ENCODE data around the gene PANX2.

PANX2 gene

DNA sequence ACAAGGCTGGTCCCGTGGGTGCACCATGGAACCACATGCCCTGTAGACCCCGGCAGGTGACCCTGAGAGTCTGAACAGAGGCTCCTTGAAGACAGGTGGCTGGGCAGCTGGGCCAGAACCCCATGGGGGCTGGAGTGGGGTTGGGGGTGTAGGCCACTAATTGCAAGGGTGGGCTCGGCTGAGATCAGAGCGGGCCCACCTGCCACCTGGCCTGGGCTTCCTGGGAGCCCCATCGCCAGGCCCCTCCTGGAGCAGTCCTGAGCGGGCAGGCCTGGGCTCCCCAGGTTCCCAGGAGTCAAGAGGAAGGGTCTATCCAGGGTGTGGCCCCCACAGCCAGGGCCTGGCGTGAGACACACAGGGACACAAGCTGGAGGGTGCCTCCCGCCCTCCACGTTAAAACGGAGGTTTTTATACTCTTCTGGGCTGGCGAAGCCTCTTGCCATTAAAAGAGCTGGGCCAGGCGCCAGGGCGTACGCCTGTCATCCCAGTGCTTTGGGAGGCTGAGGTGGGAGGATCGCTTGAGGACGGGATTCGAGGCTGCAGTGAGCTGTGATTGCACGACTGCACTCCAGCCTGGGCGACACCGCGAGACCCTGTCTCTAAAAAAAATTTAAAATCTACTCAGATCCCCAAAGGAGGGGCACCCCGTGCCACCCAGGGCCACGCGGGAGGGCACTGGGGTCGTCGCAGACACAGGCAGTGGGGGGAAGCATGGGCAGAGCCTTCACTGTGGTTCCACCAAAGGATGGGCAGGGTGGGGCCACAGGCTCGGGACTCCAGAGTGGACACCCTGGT lies 10.4 kb downstream of the PANX2 start:
- DNase-seq (ENCODE audit: extremely low spot score, insufficient read length, low read depth) (no peak), FAIRE-seq (no peak)

DNA sequence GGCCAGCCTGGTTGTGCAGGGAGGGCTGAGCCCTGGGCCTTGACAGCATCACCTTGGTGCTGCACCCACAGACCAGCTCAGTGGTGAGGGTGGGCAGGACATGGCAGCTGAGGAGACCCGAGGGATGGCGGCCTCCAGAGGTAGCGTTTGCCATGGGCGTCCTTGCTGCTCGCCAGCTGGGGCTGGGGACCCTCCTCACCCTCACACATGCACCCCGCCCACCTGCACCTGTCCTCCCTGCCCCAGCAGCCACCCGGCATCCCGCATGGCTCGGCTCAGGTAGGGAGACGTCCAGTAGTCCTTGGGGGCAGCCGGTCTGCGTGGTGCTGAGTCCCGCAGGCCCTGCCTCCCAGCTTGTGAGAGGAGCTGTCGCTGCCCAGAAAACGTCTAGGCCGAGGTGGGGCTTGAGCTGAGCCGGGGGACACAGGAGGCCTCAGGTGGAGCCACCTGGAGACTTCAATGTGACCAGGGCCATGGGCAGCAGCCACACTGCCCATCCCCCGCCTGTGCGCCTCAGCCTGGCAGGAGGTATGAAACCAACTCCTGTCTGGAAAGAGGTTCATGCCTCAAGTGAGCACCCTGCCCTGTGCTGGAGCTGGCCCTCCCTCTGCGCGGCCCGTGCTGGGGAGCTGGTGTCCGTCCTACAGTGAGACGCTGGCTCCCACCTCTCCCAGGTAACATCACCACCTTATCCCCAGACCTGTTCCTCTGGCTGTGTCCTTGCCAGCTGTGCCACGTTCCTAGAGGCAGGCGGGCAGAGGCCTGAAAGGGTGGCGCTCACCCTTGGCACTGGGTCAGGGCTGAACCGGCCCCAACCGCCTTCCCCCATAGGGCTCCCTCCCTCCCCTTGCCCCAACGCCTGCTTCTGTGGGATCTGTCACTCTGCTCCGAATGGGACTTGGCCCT lies 11.9 kb downstream of the PANX2 start:
- FAIRE-seq: no peak
- DNase-seq (ENCODE audit: extremely low spot score, insufficient read length, low read depth): no peak

DNA sequence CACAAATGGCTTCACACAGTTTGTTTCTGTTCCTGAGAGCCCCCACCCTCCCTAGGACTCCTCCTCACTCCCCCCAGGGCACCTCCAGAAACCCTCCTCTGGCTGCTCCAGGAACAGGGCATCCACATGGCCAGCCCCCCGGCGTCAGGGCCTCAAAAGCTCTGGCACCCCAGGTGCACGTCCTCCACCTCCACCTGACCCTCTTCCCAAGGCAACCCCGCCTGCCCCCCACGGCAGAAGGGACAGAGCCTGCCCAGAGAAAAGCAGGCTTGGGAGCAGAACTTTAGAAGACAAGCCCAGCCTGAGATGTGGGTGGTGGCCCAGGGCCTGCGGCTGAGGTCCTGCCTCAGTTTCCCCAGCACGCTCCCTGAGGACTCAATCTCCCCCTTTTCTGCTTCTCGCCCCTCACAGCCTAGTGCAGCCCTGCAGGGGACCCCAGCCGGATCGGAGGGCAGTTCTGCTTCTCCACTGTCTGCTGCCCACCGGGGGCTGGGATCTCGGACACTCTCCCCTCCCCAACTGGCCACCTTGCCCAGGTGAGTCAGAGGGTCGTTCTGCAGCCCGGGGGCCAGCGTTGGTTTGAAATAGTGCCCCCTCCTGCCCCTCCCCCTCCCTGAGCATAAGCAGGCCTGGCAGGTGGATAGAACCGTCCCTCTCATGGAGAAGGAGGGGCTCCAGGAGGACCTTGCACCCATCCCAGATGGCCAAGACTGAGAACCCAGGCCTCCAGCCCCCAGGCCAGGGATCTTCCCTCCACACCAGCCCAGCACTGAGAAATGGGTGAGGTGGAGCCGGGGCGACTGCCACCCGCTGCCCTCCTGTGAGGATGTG lies 12.8 kb downstream of the PANX2 start:
- FAIRE-seq (no peak), DNase-seq (ENCODE audit: extremely low spot score, insufficient read length, low read depth) (no peak)

DNA sequence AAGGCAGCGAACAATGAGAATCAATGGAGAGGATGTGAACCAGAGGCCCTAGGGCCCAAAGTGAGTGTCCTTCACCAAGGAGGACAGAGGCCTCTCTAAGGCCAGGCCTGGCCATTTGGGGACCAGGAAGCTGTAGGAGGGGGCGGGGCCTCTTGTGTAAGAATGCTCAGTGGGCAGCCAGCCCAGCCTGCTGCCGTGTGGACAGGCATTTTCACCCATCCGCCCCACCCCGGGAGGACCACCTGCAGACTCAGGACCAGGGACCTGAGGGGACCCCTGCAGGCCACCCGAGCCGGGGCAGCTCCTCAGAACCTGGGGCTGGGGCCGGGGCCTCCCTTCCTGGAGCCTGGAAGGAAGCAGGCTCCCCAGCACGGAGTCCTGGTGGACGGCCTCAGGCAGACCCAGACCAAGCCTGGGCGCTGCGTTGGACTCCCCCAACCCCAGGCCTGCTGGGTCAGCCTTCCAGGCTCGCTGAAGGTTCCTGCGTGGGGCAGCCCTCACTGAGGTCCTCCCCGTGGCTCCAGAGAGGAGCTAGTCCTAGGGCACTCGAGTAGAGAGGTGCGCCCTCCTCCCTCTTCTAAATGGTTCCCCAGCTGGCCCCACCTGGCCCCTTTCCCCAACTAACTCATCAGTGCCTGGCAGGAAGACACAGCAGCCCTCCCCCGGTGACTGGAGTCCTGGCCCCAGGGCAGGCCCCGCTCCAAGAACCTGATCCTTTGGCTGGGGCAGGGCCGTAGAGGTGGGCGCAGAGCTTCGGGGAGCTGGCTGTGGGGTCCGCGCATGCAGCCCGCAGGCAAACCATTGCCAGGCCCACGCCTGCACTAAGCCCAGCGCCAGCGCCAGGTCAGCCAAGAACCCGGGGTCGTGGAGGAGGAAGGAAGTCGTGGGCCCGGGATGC lies 13.7 kb downstream of the PANX2 start:
- FAIRE-seq: no peak

DNA sequence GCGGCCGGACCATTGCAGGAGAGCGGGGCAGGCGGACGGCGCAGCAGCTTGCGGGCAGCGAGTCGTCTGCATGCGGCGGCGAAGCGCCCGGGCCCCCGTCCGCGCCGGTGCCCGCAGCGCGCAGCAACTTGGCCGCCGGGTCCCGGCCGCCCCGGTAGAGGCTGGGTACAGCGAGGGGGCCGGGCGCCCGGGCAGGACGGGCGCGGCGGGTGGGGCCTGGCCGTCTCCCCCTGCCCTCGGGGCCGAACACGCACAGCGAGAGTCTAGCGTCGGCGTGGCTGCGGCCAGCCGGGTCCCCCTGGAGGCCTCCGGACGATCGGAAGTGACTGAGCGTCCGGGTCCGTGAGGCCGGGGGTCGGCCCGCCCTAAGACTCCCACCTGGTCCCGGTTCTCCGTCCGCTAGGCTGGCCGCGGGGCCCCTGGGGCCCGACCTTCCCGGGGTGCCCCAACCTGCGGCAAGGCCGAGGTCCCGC lies 14.4 kb downstream of the PANX2 start:
- DNase-seq (ENCODE audit: extremely low spot score, insufficient read length, low read depth) (no peak), FAIRE-seq (no peak)

More for the DNA sequence above, 13.7 kb downstream of the PANX2 start:
- DNase-seq (ENCODE audit: extremely low spot score, insufficient read length, low read depth): no peak

- peak; percentile 93 for DNase-seq (ENCODE audit: extremely low spot score, insufficient read length, low read depth)
- FAIRE-seq: peak; percentile 53
Measured at GRCh38 chr22:50185375-50186087, 15.0 kb downstream of the PANX2 start, which contains the start of gene TRABD. Gene TRABD (plus strand): TSS chr22:50185913. CDS start chr22:50193061, 7,148 bp downstream.

- DNase-seq (ENCODE audit: extremely low spot score, insufficient read length, low read depth): no peak
- no peak for FAIRE-seq
Measured at GRCh38 chr22:50186181-50186714, 15.7 kb downstream of the PANX2 start.

- DNase-seq (ENCODE audit: extremely low spot score, insufficient read length, low read depth) (no peak), FAIRE-seq (peak; percentile 78)
Measured at GRCh38 chr22:50186761-50187523, 16.4 kb downstream of the PANX2 start.

DNA sequence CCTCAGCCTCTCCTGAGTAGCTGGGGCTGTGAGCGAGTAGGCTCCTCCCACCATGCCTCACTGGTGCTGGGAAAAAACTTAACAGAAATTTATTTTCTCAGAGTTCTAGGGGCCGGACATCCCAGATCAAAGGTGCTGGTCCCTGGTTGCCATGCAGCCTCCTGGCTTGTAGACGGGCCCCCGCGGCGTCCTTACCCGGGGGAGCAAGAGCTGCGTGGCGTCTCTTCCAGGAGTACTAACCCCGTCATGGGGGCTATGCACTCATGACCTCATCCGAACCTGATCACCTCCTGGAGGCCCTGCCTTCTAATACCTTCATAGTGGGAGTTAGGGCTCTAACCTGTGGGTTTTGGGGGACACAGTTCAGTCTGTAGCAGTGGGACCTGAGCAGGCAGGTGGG lies 17.8 kb downstream of the PANX2 start:
- FAIRE-seq: no peak
- no peak for DNase-seq (ENCODE audit: extremely low spot score, insufficient read length, low read depth)

GRCh38 chr22:50189184-50189848 lies 18.8 kb downstream of the PANX2 start:
- FAIRE-seq (no peak), DNase-seq (ENCODE audit: extremely low spot score, insufficient read length, low read depth) (no peak)

DNA sequence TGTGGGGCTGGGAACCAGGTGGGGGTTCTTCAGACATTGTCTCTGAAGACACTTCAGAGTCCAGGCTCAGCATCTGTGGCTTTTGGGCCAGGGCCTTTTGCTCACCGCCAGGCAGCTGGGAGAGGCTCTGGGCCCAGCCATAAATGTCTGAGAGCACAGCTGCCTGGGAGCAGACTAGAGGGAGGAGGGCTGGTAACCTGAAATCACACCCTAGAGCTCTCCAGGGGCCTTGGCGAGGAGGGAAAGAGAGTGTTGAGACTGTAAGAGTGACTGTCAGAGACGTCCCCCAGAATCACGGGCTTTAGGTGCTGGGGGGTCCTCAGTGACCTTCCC lies 19.3 kb downstream of the PANX2 start:
- no peak for FAIRE-seq
- DNase-seq (ENCODE audit: extremely low spot score, insufficient read length, low read depth): no peak

- FAIRE-seq: no peak
- DNase-seq (ENCODE audit: extremely low spot score, insufficient read length, low read depth): peak; percentile 61
Measured at GRCh38 chr22:50190182-50190940, 19.8 kb downstream of the PANX2 start.

GRCh38 chr22:50190941-50191741 lies 20.6 kb downstream of the PANX2 start:
- FAIRE-seq: peak; percentile 98
- no peak for DNase-seq (ENCODE audit: extremely low spot score, insufficient read length, low read depth)

- no peak for DNase-seq (ENCODE audit: extremely low spot score, insufficient read length, low read depth)
- FAIRE-seq: peak; percentile 56
Measured at GRCh38 chr22:50192436-50193204, 22.1 kb downstream of the PANX2 start.

DNA sequence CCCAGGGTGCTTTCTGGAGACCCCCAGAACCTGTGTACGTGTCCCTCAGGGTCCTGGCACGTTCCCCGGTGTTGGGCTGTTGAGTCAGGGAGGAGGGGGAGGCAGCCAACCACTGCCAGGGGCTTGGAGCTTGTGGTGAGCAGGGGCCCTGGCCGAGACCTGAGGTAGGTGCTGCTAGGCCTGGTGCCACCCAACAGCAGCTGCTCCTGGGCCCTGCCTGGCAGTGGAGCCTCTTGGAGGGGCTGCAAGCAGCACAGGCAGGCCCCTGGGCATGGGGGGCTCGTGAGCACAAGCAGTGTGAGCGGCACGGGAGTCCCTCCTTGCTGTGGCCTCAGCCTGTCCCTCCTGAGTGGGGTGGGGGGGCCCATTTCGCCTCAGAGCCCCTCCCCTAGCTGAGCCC lies 23.1 kb downstream of the PANX2 start:
- DNase-seq (ENCODE audit: extremely low spot score, insufficient read length, low read depth) (no peak), FAIRE-seq (no peak)

Measured in GM18507 (cell line).